ENCODE data around the gene ZNF451.

- TF ChIP-seq, protein P1, sequence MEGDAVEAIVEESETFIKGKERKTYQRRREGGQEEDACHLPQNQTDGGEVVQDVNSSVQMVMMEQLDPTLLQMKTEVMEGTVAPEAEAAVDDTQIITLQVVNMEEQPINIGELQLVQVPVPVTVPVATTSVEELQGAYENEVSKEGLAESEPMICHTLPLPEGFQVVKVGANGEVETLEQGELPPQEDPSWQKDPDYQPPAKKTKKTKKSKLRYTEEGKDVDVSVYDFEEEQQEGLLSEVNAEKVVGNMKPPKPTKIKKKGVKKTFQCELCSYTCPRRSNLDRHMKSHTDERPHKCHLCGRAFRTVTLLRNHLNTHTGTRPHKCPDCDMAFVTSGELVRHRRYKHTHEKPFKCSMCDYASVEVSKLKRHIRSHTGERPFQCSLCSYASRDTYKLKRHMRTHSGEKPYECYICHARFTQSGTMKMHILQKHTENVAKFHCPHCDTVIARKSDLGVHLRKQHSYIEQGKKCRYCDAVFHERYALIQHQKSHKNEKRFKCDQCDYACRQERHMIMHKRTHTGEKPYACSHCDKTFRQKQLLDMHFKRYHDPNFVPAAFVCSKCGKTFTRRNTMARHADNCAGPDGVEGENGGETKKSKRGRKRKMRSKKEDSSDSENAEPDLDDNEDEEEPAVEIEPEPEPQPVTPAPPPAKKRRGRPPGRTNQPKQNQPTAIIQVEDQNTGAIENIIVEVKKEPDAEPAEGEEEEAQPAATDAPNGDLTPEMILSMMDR (conservative IDR thresholded peaks at IDR 0.05; ENCODE audit: low read depth, low read length) = no peak
- no peak for TF ChIP-seq EZH2phosphoT487 (IDR thresholded peaks at IDR 0.05; ENCODE audit: borderline replicate concordance, low read length)
- no peak for TF ChIP-seq EZH2 (IDR thresholded peaks at IDR 0.05; ENCODE audit: low read length, unreplicated experiment)
Observed at GRCh38 chr6:57158658-57159057, 68.7 kb downstream of the ZNF451 start.
